ENCODE measurements around the gene ART3. TPM values are rescaled to one million over a fixed set of nuclear protein-coding genes. Genes with fewer than 3 reads are reported as not detected.

Gene ART3
- total RNA-seq, 1 experiment from 2014 or later = not detected

GRCh38 chr4:76091052-76091451 lies 16.5 kb downstream of the ART3 start:
- Histone ChIP-seq H3K4me2 (ENCODE audit: low read length) (no peak overlapping the region), H3K4me3 (ENCODE audit: low read length) (no peak overlapping the region), H4K20me1 (ENCODE audit: low read length) (no peaks in the 10 kb centered on the region), H3K79me2 (ENCODE audit: low read length) (no peaks in the 10 kb centered on the region), H3K27me3 (ENCODE audit: low read length) (no peaks in the 10 kb centered on the region), H3K4me1 (ENCODE audit: insufficient read depth, low read length) (no peaks in the 10 kb centered on the region), H2AFZ (ENCODE audit: low read length) (no peak overlapping the region), H3K9me2 (replicated peaks; ENCODE audit: low read length) (no peaks in the 10 kb centered on the region), H3F3A (ENCODE audit: low read length, unreplicated experiment) (no peaks in the 10 kb centered on the region), H3K27ac (ENCODE audit: low read length) (no peak overlapping the region), H3K9ac (ENCODE audit: low read length) (no peak overlapping the region), H3K36me3 (ENCODE audit: low read depth, low read length) (no peaks in the 10 kb centered on the region), H3K9me3 (ENCODE audit: low read length) (no peaks in the 10 kb centered on the region)
- DNase-seq = no peak
- TF ChIP-seq, protein P1, sequence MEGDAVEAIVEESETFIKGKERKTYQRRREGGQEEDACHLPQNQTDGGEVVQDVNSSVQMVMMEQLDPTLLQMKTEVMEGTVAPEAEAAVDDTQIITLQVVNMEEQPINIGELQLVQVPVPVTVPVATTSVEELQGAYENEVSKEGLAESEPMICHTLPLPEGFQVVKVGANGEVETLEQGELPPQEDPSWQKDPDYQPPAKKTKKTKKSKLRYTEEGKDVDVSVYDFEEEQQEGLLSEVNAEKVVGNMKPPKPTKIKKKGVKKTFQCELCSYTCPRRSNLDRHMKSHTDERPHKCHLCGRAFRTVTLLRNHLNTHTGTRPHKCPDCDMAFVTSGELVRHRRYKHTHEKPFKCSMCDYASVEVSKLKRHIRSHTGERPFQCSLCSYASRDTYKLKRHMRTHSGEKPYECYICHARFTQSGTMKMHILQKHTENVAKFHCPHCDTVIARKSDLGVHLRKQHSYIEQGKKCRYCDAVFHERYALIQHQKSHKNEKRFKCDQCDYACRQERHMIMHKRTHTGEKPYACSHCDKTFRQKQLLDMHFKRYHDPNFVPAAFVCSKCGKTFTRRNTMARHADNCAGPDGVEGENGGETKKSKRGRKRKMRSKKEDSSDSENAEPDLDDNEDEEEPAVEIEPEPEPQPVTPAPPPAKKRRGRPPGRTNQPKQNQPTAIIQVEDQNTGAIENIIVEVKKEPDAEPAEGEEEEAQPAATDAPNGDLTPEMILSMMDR (conservative IDR thresholded peaks at IDR 0.05; ENCODE audit: low read depth, low read length) = no peak
- TF ChIP-seq EZH2phosphoT487 (IDR thresholded peaks at IDR 0.05; ENCODE audit: borderline replicate concordance, low read length) (no peak), EZH2 (IDR thresholded peaks at IDR 0.05; ENCODE audit: low read length, unreplicated experiment) (no peak)
- no peak for ATAC-seq
- CTCF ChIA-PET = no interaction called here
- intact Hi-C loops (cut with micrococcal nuclease) = no loop called here
- no TSS peak for BruUV-seq (replicated peaks)
- POLR2A ChIA-PET (ENCODE audit: unreplicated experiment) = no interaction called here

DNA sequence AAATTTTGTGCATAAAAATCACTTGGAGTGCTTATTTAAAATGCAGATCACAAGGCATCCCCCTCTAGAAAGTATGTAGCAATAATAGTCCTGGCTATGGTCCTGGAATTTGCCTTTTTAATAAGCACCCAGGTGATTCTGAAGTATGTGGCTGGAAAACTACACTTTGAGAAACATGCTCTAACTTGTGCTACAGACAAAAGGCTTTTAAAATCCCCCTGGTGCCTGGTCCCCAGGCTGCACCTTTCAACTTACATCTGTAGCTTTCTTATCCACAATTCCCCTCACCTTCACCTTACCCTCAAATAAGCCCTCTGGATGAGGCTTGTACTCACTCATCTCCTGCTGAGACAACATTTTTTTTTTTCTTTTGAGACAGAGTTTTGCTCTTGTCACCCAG lies 21.1 kb downstream of the ART3 start:
- H3K9me3 ChIP-seq (ENCODE audit: low read length) = no peaks in the 10 kb centered on the region
- TF ChIP-seq, protein P1 (conservative IDR thresholded peaks at IDR 0.05; ENCODE audit: low read depth, low read length) = no peak
- no peak for TF ChIP-seq EZH2phosphoT487 (IDR thresholded peaks at IDR 0.05; ENCODE audit: borderline replicate concordance, low read length)
- TF ChIP-seq EZH2 (IDR thresholded peaks at IDR 0.05; ENCODE audit: low read length, unreplicated experiment) = no peak
- ChIA-PET POLR2A (ENCODE audit: unreplicated experiment) (no interaction called here), CTCF (no interaction called here)
- H3K4me3 ChIP-seq (ENCODE audit: low read length) = no peak overlapping the region
- no peak overlapping the region for H3K27ac ChIP-seq (ENCODE audit: low read length)
- H4K20me1 ChIP-seq (ENCODE audit: low read length) = no peaks in the 10 kb centered on the region
- ATAC-seq (no peak), DNase-seq (no peak)
- H3K27me3 ChIP-seq (ENCODE audit: low read length) = no peaks in the 10 kb centered on the region
- intact Hi-C loops (cut with micrococcal nuclease) = no loop called here
- H2AFZ ChIP-seq (ENCODE audit: low read length) = no peak overlapping the region
- H3K9ac ChIP-seq (ENCODE audit: low read length) = no peak overlapping the region
- H3F3A ChIP-seq (ENCODE audit: low read length, unreplicated experiment) = no peaks in the 10 kb centered on the region
- no peaks in the 10 kb centered on the region for H3K9me2 ChIP-seq (replicated peaks; ENCODE audit: low read length)
- no peak overlapping the region for H3K4me2 ChIP-seq (ENCODE audit: low read length)
- H3K36me3 ChIP-seq (ENCODE audit: low read depth, low read length) = no peaks in the 10 kb centered on the region
- H3K79me2 ChIP-seq (ENCODE audit: low read length) = no peaks in the 10 kb centered on the region
- no peaks in the 10 kb centered on the region for H3K4me1 ChIP-seq (ENCODE audit: insufficient read depth, low read length)
- BruUV-seq (replicated peaks) = no TSS peak

GRCh38 chr4:76096076-76096475 lies 21.6 kb downstream of the ART3 start:
- no peak overlapping the region for H3K4me2 ChIP-seq (ENCODE audit: low read length)
- H3K4me3 ChIP-seq (ENCODE audit: low read length) = no peak overlapping the region
- TF ChIP-seq EZH2 (IDR thresholded peaks at IDR 0.05; ENCODE audit: low read length, unreplicated experiment) = no peak
- TF ChIP-seq EZH2phosphoT487 (IDR thresholded peaks at IDR 0.05; ENCODE audit: borderline replicate concordance, low read length) = no peak
- TF ChIP-seq, protein P1 (conservative IDR thresholded peaks at IDR 0.05; ENCODE audit: low read depth, low read length) = no peak
- H3K9ac ChIP-seq (ENCODE audit: low read length) = no peak overlapping the region
- ChIA-PET CTCF (no interaction called here), POLR2A (ENCODE audit: unreplicated experiment) (no interaction called here)
- ATAC-seq (no peak), DNase-seq (no peak)
- intact Hi-C loops (cut with micrococcal nuclease) = no loop called here
- no peaks in the 10 kb centered on the region for H4K20me1 ChIP-seq (ENCODE audit: low read length)
- BruUV-seq (replicated peaks) = no TSS peak
- no peaks in the 10 kb centered on the region for H3K27me3 ChIP-seq (ENCODE audit: low read length)
- H3K9me3 ChIP-seq (ENCODE audit: low read length) = no peaks in the 10 kb centered on the region
- no peaks in the 10 kb centered on the region for H3K4me1 ChIP-seq (ENCODE audit: insufficient read depth, low read length)
- H3K27ac ChIP-seq (ENCODE audit: low read length) = no peak overlapping the region
- no peaks in the 10 kb centered on the region for H3K36me3 ChIP-seq (ENCODE audit: low read depth, low read length)
- no peak overlapping the region for H2AFZ ChIP-seq (ENCODE audit: low read length)
- no peaks in the 10 kb centered on the region for H3K79me2 ChIP-seq (ENCODE audit: low read length)
- H3K9me2 ChIP-seq (replicated peaks; ENCODE audit: low read length) = no peaks in the 10 kb centered on the region
- no peaks in the 10 kb centered on the region for H3F3A ChIP-seq (ENCODE audit: low read length, unreplicated experiment)
